Measurements from ENCODE around the gene CCDC74B.
"Not testable (repeated sequence)": the region's sequence is repeated elsewhere in the genome, so short reads cannot be mapped to it uniquely, and the experiment has no call there.

The CCDC74B gene

GRCh38 chr2:130181325-130181879, 36.5 kb upstream of the CCDC74B start, which contains the start of gene SMPD4:
TSS of gene SMPD4 (minus strand) at chr2:130181602. CDS start at chr2:130176592, 5,010 bp downstream.
- H3K4me3 Mint-ChIP-seq: peak within 1 kb of the TSS; percentile 93
- peak within 1 kb of the TSS; percentile 95 for H3K27ac Mint-ChIP-seq
- no peaks in the 10 kb centered on the region for H3K9me3 Mint-ChIP-seq
- H3K4me1 Mint-ChIP-seq: peaks cover 24% of the 10 kb centered on the region
- peak; percentile 98 for DNase-seq
- TF ChIP-seq, protein P1, sequence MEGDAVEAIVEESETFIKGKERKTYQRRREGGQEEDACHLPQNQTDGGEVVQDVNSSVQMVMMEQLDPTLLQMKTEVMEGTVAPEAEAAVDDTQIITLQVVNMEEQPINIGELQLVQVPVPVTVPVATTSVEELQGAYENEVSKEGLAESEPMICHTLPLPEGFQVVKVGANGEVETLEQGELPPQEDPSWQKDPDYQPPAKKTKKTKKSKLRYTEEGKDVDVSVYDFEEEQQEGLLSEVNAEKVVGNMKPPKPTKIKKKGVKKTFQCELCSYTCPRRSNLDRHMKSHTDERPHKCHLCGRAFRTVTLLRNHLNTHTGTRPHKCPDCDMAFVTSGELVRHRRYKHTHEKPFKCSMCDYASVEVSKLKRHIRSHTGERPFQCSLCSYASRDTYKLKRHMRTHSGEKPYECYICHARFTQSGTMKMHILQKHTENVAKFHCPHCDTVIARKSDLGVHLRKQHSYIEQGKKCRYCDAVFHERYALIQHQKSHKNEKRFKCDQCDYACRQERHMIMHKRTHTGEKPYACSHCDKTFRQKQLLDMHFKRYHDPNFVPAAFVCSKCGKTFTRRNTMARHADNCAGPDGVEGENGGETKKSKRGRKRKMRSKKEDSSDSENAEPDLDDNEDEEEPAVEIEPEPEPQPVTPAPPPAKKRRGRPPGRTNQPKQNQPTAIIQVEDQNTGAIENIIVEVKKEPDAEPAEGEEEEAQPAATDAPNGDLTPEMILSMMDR (IDR thresholded peaks at IDR 0.05): no peak
- peaks cover under 1% of the 10 kb centered on the region for H3K27me3 Mint-ChIP-seq (ENCODE audit: low read depth, poor library complexity)
- H3K36me3 Mint-ChIP-seq (ENCODE audit: low read depth): peaks cover 12% of the 10 kb centered on the region

- H3K36me3 Mint-ChIP-seq (ENCODE audit: low read depth): peaks cover 11% of the 10 kb centered on the region
- H3K27me3 Mint-ChIP-seq (ENCODE audit: low read depth, poor library complexity); DNase-seq; H3K9me3 Mint-ChIP-seq: not testable (repeated sequence)
- peaks cover 24% of the 10 kb centered on the region for H3K4me1 Mint-ChIP-seq
- peak overlapping the region; percentile 95 for H3K27ac Mint-ChIP-seq
- peak overlapping the region; percentile 93 for H3K4me3 Mint-ChIP-seq
Observed at GRCh38 chr2:130180404-130181324, 35.8 kb upstream of the CCDC74B start.

- H3K4me1 Mint-ChIP-seq; H3K4me3 Mint-ChIP-seq; H3K27ac Mint-ChIP-seq; H3K9me3 Mint-ChIP-seq; DNase-seq; H3K27me3 Mint-ChIP-seq (ENCODE audit: low read depth, poor library complexity): not testable (repeated sequence)
- peaks cover 34% of the 10 kb centered on the region for H3K36me3 Mint-ChIP-seq (ENCODE audit: low read depth)
Observed at GRCh38 chr2:130174866-130175265, 30.0 kb upstream of the CCDC74B start.

GRCh38 chr2:130169896-130170295, 25.0 kb upstream of the CCDC74B start:
- H3K27me3 Mint-ChIP-seq (ENCODE audit: low read depth, poor library complexity): no peaks in the 10 kb centered on the region
- H3K4me1 Mint-ChIP-seq: no peaks in the 10 kb centered on the region
- H3K9me3 Mint-ChIP-seq: no peaks in the 10 kb centered on the region
- TF ChIP-seq, protein P1 (IDR thresholded peaks at IDR 0.05): no peak
- no peak overlapping the region for H3K27ac Mint-ChIP-seq
- no peak overlapping the region for H3K4me3 Mint-ChIP-seq
- H3K36me3 Mint-ChIP-seq (ENCODE audit: low read depth): peaks cover 58% of the 10 kb centered on the region
- DNase-seq: no peak

- H3K4me3 Mint-ChIP-seq; H3K27me3 Mint-ChIP-seq (ENCODE audit: low read depth, poor library complexity); H3K4me1 Mint-ChIP-seq; H3K27ac Mint-ChIP-seq; H3K9me3 Mint-ChIP-seq; DNase-seq: not testable (repeated sequence)
- H3K36me3 Mint-ChIP-seq (ENCODE audit: low read depth): peaks cover 65% of the 10 kb centered on the region
Observed at GRCh38 chr2:130169163-130169562, 24.3 kb upstream of the CCDC74B start.

DNA sequence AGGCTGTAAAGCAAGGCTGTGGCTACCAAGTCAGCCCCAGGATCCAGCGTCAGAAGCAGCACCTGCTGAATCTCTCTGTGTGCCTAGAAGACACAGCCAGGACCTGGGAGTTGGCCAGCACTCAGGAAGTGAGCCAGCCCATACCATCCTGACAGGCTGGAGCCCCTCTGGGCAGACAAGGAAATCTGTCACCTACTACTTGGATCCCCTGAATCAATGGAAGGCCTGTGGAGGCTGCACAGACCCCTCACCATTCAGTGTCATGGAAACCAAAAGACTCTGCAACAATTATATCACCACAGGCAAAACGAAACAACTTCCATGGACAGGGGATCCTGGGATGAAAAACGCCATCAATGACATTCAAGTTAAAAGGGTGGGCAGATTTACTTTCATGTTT, 21.7 kb upstream of the CCDC74B start:
- H3K4me1 Mint-ChIP-seq; DNase-seq; H3K27me3 Mint-ChIP-seq (ENCODE audit: low read depth, poor library complexity); H3K9me3 Mint-ChIP-seq; H3K27ac Mint-ChIP-seq; H3K4me3 Mint-ChIP-seq: not testable (repeated sequence)
- H3K36me3 Mint-ChIP-seq (ENCODE audit: low read depth): peaks cover 60% of the 10 kb centered on the region

GRCh38 chr2:130165293-130166016, 20.5 kb upstream of the CCDC74B start:
- no peaks in the 10 kb centered on the region for H3K27me3 Mint-ChIP-seq (ENCODE audit: low read depth, poor library complexity)
- H3K9me3 Mint-ChIP-seq: no peaks in the 10 kb centered on the region
- peaks cover 56% of the 10 kb centered on the region for H3K36me3 Mint-ChIP-seq (ENCODE audit: low read depth)
- TF ChIP-seq, protein P1 (IDR thresholded peaks at IDR 0.05): no peak
- H3K4me1 Mint-ChIP-seq: peaks cover 8% of the 10 kb centered on the region
- H3K4me3 Mint-ChIP-seq: no peak overlapping the region
- H3K27ac Mint-ChIP-seq: no peak overlapping the region
- DNase-seq: no peak

All from nephron progenitor cell (in vitro differentiated cells).